Testis (tissue), 3 donors: ENCODE results near the gene GPATCH11. TPM values are rescaled to one million over a fixed set of nuclear protein-coding genes. Genes with fewer than 3 reads are reported as not detected.

Experiments
- DNase-seq: peaks from one replicate; pipeline ENCODE4 v3.0.0-alpha.2; 2019
- H3K27ac ChIP-seq, 2 donors: fragments of 200-600 bp; sonication (generic); one replicate each; pipeline ENCODE4 v1.5.1; 2019
- H3K27me3 ChIP-seq: fragments of 200-600 bp; sonication (generic); one replicate; pipeline ENCODE4 v1.5.1; 2019
- H3K36me3 ChIP-seq: fragments of 200-600 bp; sonication (generic); one replicate; pipeline ENCODE4 v1.5.1; 2017; ENCODE audit warnings: low read depth; ENCODE audit errors: missing control alignments
- H3K4me1 ChIP-seq: fragments of 200-600 bp; sonication (generic); one replicate; pipeline ENCODE4 v1.5.1; 2019
- H3K4me3 ChIP-seq, 2 donors: fragments of 200-600 bp; sonication (generic); one replicate each; pipeline ENCODE4 v1.5.1; 2017 to 2019
- H3K9me3 ChIP-seq: fragments of 200-600 bp; sonication (generic); one replicate; pipeline ENCODE4 v1.5.1; 2017
- CTCF ChIP-seq, 3 experiments: fragments of 450-650 bp in 2 of 3; fragments of 200-600 bp in 1 of 3; sonication (generic) in 1 of 3; IDR thresholded peaks; one replicate each; pipeline ENCODE4 v1.5.1; 2016 to 2019; ENCODE audit warnings: antibody characterized with exemption in 3 of 3, mild to moderate bottlenecking in 2 of 3, moderate library complexity in 1 of 3
- POLR2A ChIP-seq: fragments of 450-650 bp; IDR thresholded peaks from one replicate; pipeline ENCODE4 v1.6.1; 2017; ENCODE audit warnings: antibody characterized with exemption, mild to moderate bottlenecking, moderate library complexity
- WGBS, 2 donors: methylation state at CpG; one replicate each; pipeline ENCODE4 v1.1.5; 2018; 5-methylcytosine and 5-hydroxymethylcytosine counted together
- intact Hi-C: fragments of 100-400 bp; cut with DNase I; formaldehyde crosslinking; loops from one replicate; pipeline ENCODE4 v1.15.1; 2023; ENCODE audit warnings: low total_unique reads
- polyA plus RNA-seq: library from polyadenylated mRNA; stranded (reverse); fragments of 350-450 nt; fragmentation: Illumina TruSeq; extraction: RNeasy Lipid Tissue Mini Kit (QIAGEN cat#74804); gene quantifications from one replicate; pipeline ENCODE4 v1.2.3, GENCODE V29; 2014; ENCODE audit warnings: low read depth, low replicate concordance; ENCODE audit not compliant: insufficient read depth
- total RNA-seq, 2 donors: library from RNA; depleted of rRNA; stranded (reverse); fragments of >200 nt; gene quantifications; one replicate each; pipeline ENCODE4 v1.2.3, GENCODE V29; 2016

Gene GPATCH11
- total and polyA plus RNA-seq, 3 donors from 2014 or later = 13.5 to 21.6 (median 16.6) TPM

GRCh38 chr2:37102588-37102987, 18.3 kb downstream of the GPATCH11 start:
- TF ChIP-seq CTCF (IDR thresholded peaks at IDR 0.05) = no peak
- no peak for TF ChIP-seq POLR2A
- Histone ChIP-seq H3K27ac (no peak overlapping the region), H3K4me1 (no peaks in the 10 kb centered on the region), H3K4me3 (no peak overlapping the region), H3K27me3 (no peaks in the 10 kb centered on the region), H3K9me3 (no peaks in the 10 kb centered on the region), H3K36me3 (no peaks in the 10 kb centered on the region)
- no peak for DNase-seq
- intact Hi-C loops = no loop called here
- 93 to 95% methylated on average over 3 of the region's 3 CpGs for WGBS, 2 donors

- intact Hi-C loops = no loop called here
- Histone ChIP-seq H3K27me3 (no peaks in the 10 kb centered on the region), H3K27ac (no peak overlapping the region), H3K4me3 (no peak overlapping the region), H3K36me3 (no peaks in the 10 kb centered on the region), H3K4me1 (no peaks in the 10 kb centered on the region), H3K9me3 (no peaks in the 10 kb centered on the region)
- no peak for TF ChIP-seq CTCF (IDR thresholded peaks at IDR 0.05)
- TF ChIP-seq POLR2A = no peak
- 92 to 94% methylated on average over 2 of the region's 2 CpGs for WGBS, 2 donors
- DNase-seq = no peak
These were observed 19.9 kb downstream of the GPATCH11 start for GRCh38 chr2:37104178-37104577.

- intact Hi-C loops = no loop called here
- TF ChIP-seq CTCF (IDR thresholded peaks at IDR 0.05) (no peak), POLR2A (no peak)
- Histone ChIP-seq H3K4me3 (no peak overlapping the region), H3K27me3 (no peaks in the 10 kb centered on the region), H3K9me3 (no peaks in the 10 kb centered on the region), H3K4me1 (no peaks in the 10 kb centered on the region), H3K36me3 (no peaks in the 10 kb centered on the region), H3K27ac (no peak overlapping the region)
- DNase-seq = no peak
- WGBS, 2 donors = 80 to 88% methylated on average over 5 of the region's 5 CpGs
These were observed 20.8 kb downstream of the GPATCH11 start for GRCh38 chr2:37105150-37105549.

- Histone ChIP-seq H3K9me3 (no peaks in the 10 kb centered on the region), H3K36me3 (no peaks in the 10 kb centered on the region), H3K4me1 (no peaks in the 10 kb centered on the region), H3K27me3 (no peaks in the 10 kb centered on the region), H3K27ac (no peak overlapping the region), H3K4me3 (no peak overlapping the region)
- no peak for DNase-seq
- TF ChIP-seq CTCF (IDR thresholded peaks at IDR 0.05) = no peak
- no peak for TF ChIP-seq POLR2A
- intact Hi-C loops = no loop called here
- 87 to 94% methylated on average over 4 of the region's 4 CpGs for WGBS, 2 donors
These were observed 25.2 kb downstream of the GPATCH11 start for GRCh38 chr2:37109523-37109922.

- Histone ChIP-seq H3K27me3 (no peaks in the 10 kb centered on the region), H3K27ac (no peak overlapping the region), H3K4me1 (no peaks in the 10 kb centered on the region), H3K4me3 (no peak overlapping the region), H3K36me3 (no peaks in the 10 kb centered on the region), H3K9me3 (no peaks in the 10 kb centered on the region)
- 94% methylated on average over 4 of the region's 4 CpGs for WGBS, 2 donors
- TF ChIP-seq CTCF (IDR thresholded peaks at IDR 0.05) (no peak), POLR2A (no peak)
- DNase-seq = no peak
- intact Hi-C loops = no loop called here
These were observed 26.2 kb downstream of the GPATCH11 start for GRCh38 chr2:37110306-37111212.
